ENCODE measurements around the gene NDUFS7.

- TF ChIP-seq CTCF (IDR thresholded peaks at IDR 0.05) (no peak), ZFX (IDR thresholded peaks at IDR 0.05; ENCODE audit: borderline replicate concordance) (no peak)
Measured at GRCh38 chr19:1357531-1358109, 26.1 kb upstream of the NDUFS7 start.

Data from 22Rv1 (cell line).